T follicular helper cell (primary cell): ENCODE results near the gene MARK2.

Experiments used
- DNase-seq: peaks from one replicate; pipeline ENCODE4 v3.0.0-alpha.2; 2020; ENCODE audit warnings: low read depth

Gene MARK2

GRCh38 chr11:63929616-63930015 is 90.7 kb downstream of the MARK2 start:
- no peak for DNase-seq

GRCh38 chr11:63931045-63931444 is 92.1 kb downstream of the MARK2 start:
- DNase-seq, result no peak

GRCh38 chr11:63931876-63932275 is 93.0 kb downstream of the MARK2 start:
- no peak for DNase-seq

GRCh38 chr11:63933459-63933858 is 94.5 kb downstream of the MARK2 start:
- DNase-seq, result no peak

GRCh38 chr11:63937713-63938478 is 99.0 kb downstream of the MARK2 start:
- no peak for DNase-seq

- DNase-seq, result peak; percentile 84
Observed at GRCh38 chr11:63938479-63939396, 99.8 kb downstream of the MARK2 start, which contains the start of gene NAA40. Gene NAA40, plus strand, starts transcription at chr11:63939002. Its CDS starts 95 bp downstream, at chr11:63939097.

GRCh38 chr11:63939397-63939891 is 100.5 kb downstream of the MARK2 start:
- no peak for DNase-seq

- no peak for DNase-seq
Observed at GRCh38 chr11:63940786-63941185, 101.9 kb downstream of the MARK2 start.

- no peak for DNase-seq
Observed at GRCh38 chr11:63941901-63942300, 103.0 kb downstream of the MARK2 start.

GRCh38 chr11:63942803-63943202 is 103.9 kb downstream of the MARK2 start:
- no peak for DNase-seq

- DNase-seq, result no peak
Observed at GRCh38 chr11:63944987-63945386, 106.1 kb downstream of the MARK2 start.

- peak; percentile 28 for DNase-seq
Observed at GRCh38 chr11:63945477-63946163, 106.7 kb downstream of the MARK2 start.

GRCh38 chr11:63951779-63952536 is 113.0 kb downstream of the MARK2 start:
- no peak for DNase-seq

- DNase-seq, result no peak
Observed at GRCh38 chr11:63952570-63952969, 113.7 kb downstream of the MARK2 start.

- no peak for DNase-seq
Observed at GRCh38 chr11:63958008-63958407, 119.1 kb downstream of the MARK2 start.
